Cardiac muscle cell (in vitro differentiated cells and primary cell): ENCODE data around the gene EIF4E3. TPM values are rescaled to one million over a fixed set of nuclear protein-coding genes. Genes with fewer than 3 reads are reported as not detected.

ENCODE experiments used
- DNase-seq, 2 donors: peaks; one replicate each; pipeline versions ENCODE4 v3.0.0 to v3.0.0-alpha.2; 2010 to 2017; ENCODE audit warnings: low read depth in 1 of 2, low spot score in 1 of 2
- H3K27ac ChIP-seq: fragments of 200-600 bp; sonication (generic); 2 replicates; pipeline ENCODE4 v1.5.1; 2016
- H3K27me3 ChIP-seq: fragments of 200-600 bp; sonication (generic); 2 replicates; pipeline ENCODE4 v1.6.0; 2016; ENCODE audit warnings: control low read depth
- H3K36me3 ChIP-seq: fragments of 200-600 bp; sonication (generic); 2 replicates; pipeline ENCODE4 v1.5.1; 2016; ENCODE audit warnings: control low read depth
- H3K4me1 ChIP-seq: fragments of 200-600 bp; sonication (generic); 2 replicates; pipeline ENCODE4 v1.8.1; 2017; ENCODE audit warnings: low read depth, mild to moderate bottlenecking, mixed run types
- H3K4me3 ChIP-seq: fragments of 200-600 bp; sonication (generic); 2 replicates; pipeline ENCODE4 v1.5.1; 2016; ENCODE audit warnings: mild to moderate bottlenecking
- H3K9me3 ChIP-seq: fragments of 200-600 bp; sonication (generic); 2 replicates; pipeline ENCODE4 v1.5.1; 2017; ENCODE audit warnings: low read depth, mild to moderate bottlenecking, control low read depth
- CTCF ChIP-seq: IDR thresholded peaks from 2 replicates; pipeline ENCODE4 v1.5.1; 2012; ENCODE audit warnings: low read depth, mild to moderate bottlenecking, low read length
- polyA plus RNA-seq: library from polyadenylated mRNA; unstranded; fragments of >200 nt; fragmentation: Nextera tagmentation; extraction: Ambion mirVana; gene quantifications from 2 replicates; pipeline ENCODE4 v1.2.1, GENCODE V29; 2016
- total RNA-seq: library from RNA; depleted of rRNA; stranded (reverse); fragments of >200 nt; gene quantifications from 2 replicates; pipeline ENCODE4 v1.2.3, GENCODE V29; 2016

Gene EIF4E3
- total and polyA plus RNA-seq, 2 experiments from 2014 or later = 4.3 to 10.5 TPM

DNA sequence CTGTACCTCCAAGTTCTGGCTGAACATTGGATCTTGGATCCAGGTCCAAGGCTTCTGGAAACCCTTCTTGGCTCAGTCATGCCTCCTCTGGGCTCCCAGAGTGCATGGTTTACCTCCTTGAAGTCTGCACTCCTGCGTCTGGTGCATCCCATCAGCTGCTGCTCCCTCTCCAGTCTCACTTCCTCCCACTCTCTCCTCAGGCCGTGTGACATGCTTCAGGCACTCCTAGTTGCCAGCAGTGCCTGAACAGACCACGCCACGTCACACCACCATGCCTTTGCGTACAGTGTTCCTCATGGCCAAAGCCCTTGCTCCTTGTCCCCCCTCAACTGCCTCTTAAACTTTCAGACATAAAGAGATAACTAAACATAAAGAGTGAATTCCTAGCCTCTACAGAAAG is 34.2 kb upstream of the EIF4E3 start:
- H3K27ac ChIP-seq = no peak overlapping the region
- no peak for DNase-seq
- no peaks in the 10 kb centered on the region for H3K4me1 ChIP-seq
- H3K27me3 ChIP-seq = peaks cover 38% of the 10 kb centered on the region
- H3K36me3 ChIP-seq = no peaks in the 10 kb centered on the region
- H3K4me3 ChIP-seq = no peak overlapping the region
- H3K9me3 ChIP-seq = no peaks in the 10 kb centered on the region
- no peak for TF ChIP-seq CTCF

DNA sequence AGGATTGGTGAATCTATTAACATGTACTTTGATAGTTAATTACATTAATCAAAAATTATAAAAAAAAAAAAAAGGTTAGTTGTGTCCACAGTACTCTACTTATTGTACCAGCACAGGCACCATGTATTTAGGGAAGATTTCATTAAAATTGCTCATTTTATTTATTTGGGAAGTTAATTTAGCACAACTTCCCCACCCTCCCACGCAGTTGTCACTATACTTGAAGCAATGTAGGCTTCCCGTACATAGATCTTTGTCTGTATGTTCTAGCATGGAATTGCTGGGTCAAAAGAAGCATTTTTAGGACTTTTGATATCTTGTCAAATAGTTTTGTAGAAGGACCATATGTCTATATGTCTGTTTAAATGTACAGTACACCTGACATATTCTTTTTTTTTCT is 32.9 kb upstream of the EIF4E3 start:
- H3K4me1 ChIP-seq = no peaks in the 10 kb centered on the region
- H3K4me3 ChIP-seq = no peak overlapping the region
- H3K36me3 ChIP-seq = no peaks in the 10 kb centered on the region
- no peak overlapping the region for H3K27ac ChIP-seq
- no peak for DNase-seq
- no peaks in the 10 kb centered on the region for H3K9me3 ChIP-seq
- peaks cover 43% of the 10 kb centered on the region for H3K27me3 ChIP-seq
- no peak for TF ChIP-seq CTCF

DNA sequence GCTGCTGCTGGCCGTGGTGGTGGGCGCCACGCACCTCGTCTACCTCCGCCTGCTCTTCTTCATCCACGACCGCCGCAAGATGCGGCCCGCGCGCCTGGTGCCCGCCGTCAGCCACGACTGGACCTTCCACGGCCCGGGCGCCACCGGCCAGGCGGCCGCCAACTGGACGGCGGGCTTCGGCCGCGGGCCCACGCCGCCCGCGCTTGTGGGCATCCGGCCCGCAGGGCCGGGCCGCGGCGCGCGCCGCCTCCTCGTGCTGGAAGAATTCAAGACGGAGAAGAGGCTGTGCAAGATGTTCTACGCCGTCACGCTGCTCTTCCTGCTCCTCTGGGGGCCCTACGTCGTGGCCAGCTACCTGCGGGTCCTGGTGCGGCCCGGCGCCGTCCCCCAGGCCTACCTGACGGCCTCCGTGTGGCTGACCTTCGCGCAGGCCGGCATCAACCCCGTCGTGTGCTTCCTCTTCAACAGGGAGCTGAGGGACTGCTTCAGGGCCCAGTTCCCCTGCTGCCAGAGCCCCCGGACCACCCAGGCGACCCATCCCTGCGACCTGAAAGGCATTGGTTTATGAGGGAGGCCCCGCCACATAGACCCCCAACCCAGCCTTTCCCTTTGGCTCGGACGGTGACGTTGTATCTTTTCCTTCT is 29.5 kb upstream of the EIF4E3 start:
- DNase-seq = no peak
- no peaks in the 10 kb centered on the region for H3K9me3 ChIP-seq
- no peak overlapping the region for H3K27ac ChIP-seq
- no peak for TF ChIP-seq CTCF
- H3K4me1 ChIP-seq = no peaks in the 10 kb centered on the region
- H3K27me3 ChIP-seq = peaks cover 66% of the 10 kb centered on the region
- peak overlapping the region; percentile 57 for H3K4me3 ChIP-seq
- no peaks in the 10 kb centered on the region for H3K36me3 ChIP-seq

DNA sequence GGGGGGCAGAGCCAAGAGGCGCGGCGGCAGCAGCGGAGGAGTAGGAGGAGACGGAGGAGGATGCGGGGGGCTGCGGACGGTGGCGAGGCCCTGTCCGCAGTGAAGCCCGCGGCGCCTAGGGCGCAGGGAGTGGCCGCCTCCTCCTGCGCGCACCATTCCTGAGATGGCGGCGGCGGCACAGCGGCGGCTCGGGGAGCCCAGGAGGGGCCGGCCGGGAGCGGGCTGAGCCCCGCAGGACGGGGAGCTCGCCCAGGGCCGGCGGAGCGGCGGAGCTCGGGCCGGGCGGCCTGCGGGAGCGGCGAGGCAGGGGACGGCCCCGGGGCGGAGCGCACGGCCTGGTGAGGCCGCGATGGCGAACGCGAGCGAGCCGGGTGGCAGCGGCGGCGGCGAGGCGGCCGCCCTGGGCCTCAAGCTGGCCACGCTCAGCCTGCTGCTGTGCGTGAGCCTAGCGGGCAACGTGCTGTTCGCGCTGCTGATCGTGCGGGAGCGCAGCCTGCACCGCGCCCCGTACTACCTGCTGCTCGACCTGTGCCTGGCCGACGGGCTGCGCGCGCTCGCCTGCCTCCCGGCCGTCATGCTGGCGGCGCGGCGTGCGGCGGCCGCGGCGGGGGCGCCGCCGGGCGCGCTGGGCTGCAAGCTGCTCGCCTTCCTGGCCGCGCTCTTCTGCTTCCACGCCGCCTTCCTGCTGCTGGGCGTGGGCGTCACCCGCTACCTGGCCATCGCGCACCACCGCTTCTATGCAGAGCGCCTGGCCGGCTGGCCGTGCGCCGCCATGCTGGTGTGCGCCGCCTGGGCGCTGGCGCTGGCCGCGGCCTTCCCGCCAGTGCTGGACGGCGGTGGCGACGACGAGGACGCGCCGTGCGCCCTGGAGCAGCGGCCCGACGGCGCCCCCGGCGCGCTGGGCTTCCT is 28.8 kb upstream of the EIF4E3 start, which contains the start of gene GPR27:
Gene GPR27, plus strand, starts transcription at position 155 of the 909 bp plus-strand sequence. Its CDS starts 195 bp downstream, at position 350.
- Histone ChIP-seq H3K4me1 (no peaks in the 10 kb centered on the region), H3K27ac (no peak within 1 kb of the TSS), H3K4me3 (peak within 1 kb of the TSS; percentile 57), H3K36me3 (no peaks in the 10 kb centered on the region), H3K9me3 (no peaks in the 10 kb centered on the region), H3K27me3 (peaks cover 69% of the 10 kb centered on the region)
- DNase-seq = peak; percentile 64 to 66
- TF ChIP-seq CTCF = no peak

GRCh38 chr3:71752831-71753700 is 27.9 kb upstream of the EIF4E3 start:
- TF ChIP-seq CTCF = no peak
- H3K36me3 ChIP-seq = no peaks in the 10 kb centered on the region
- H3K4me3 ChIP-seq = peak overlapping the region; percentile 57
- peak in 1 of 2 donors; percentile 46 for DNase-seq
- no peaks in the 10 kb centered on the region for H3K4me1 ChIP-seq
- H3K27me3 ChIP-seq = peaks cover 72% of the 10 kb centered on the region
- H3K9me3 ChIP-seq = no peaks in the 10 kb centered on the region
- no peak overlapping the region for H3K27ac ChIP-seq
